PC-9 (cell line): Measurements from ENCODE around the gene EPHA7. TPM values are rescaled to one million over a fixed set of nuclear protein-coding genes. Genes with fewer than 3 reads are reported as not detected.

Experiments used
- BruUV-seq: library from RNA; stranded (reverse); fragments of 400-500 nt; replicated peaks from 2 replicates; lab custom pipeline; 2021; lab: Mats Ljungman, UMichigan
- CTCF ChIA-PET: fragments of 300-600 bp; sonication (Branson Sonifier 250); formaldehyde crosslinking; loops from one replicate; lab custom pipeline; 2022; ENCODE audit warnings: antibody characterized with exemption; lab: Charles Lee
- POLR2A ChIA-PET: fragments of 300-600 bp; sonication (Branson Sonifier 250); formaldehyde crosslinking; loops from one replicate; lab custom pipeline; 2022; ENCODE audit warnings: antibody characterized with exemption; ENCODE audit not compliant: unreplicated experiment; lab: Charles Lee
- DNase-seq, 2 experiments: peaks; one replicate each; pipeline versions ENCODE4 v3.0.0 to v3.0.0-alpha.2; 2015 to 2022; ENCODE audit warnings: mixed read lengths in 1 of 2
- H2AFZ ChIP-seq: fragments of 200-600 bp; sonication (generic); 2 replicates; pipeline ENCODE4 v1.8.1; 2017; ENCODE audit warnings: antibody characterized with exemption
- H3F3A ChIP-seq: fragments of 200-600 bp; sonication (generic); 2 replicates; pipeline ENCODE4 v1.8.1; 2017; ENCODE audit warnings: antibody characterized with exemption, mild to moderate bottlenecking, low read depth; ENCODE audit not compliant: insufficient read depth
- H3K27ac ChIP-seq: fragments of 200-600 bp; sonication (generic); 2 replicates; pipeline ENCODE4 v1.6.1; 2016; ENCODE audit warnings: mixed run types
- H3K27me3 ChIP-seq: fragments of 200-600 bp; sonication (generic); 2 replicates; pipeline ENCODE4 v1.6.1; 2016; ENCODE audit warnings: low read depth, mixed run types; ENCODE audit not compliant: insufficient read depth
- H3K36me3 ChIP-seq: fragments of 200-600 bp; sonication (generic); 2 replicates; pipeline ENCODE4 v1.6.1; 2016; ENCODE audit warnings: low read depth, mixed run types
- H3K4me1 ChIP-seq: fragments of 200-600 bp; sonication (generic); replicated peaks from 2 replicates; pipeline ENCODE4 v1.6.1; 2016; ENCODE audit warnings: mixed run types; ENCODE audit not compliant: insufficient read depth
- H3K4me2 ChIP-seq: fragments of 200-600 bp; sonication (generic); 2 replicates; pipeline ENCODE4 v1.6.1; 2017; ENCODE audit warnings: mixed run types
- H3K4me3 ChIP-seq: fragments of 200-600 bp; sonication (generic); 2 replicates; pipeline ENCODE4 v1.6.1; 2016; ENCODE audit warnings: mixed run types
- H3K79me2 ChIP-seq: fragments of 200-600 bp; sonication (generic); 2 replicates; pipeline ENCODE4 v1.6.1; 2017; ENCODE audit warnings: low read depth, mixed run types
- H3K9me2 ChIP-seq: fragments of 200-600 bp; sonication (generic); 2 replicates; pipeline ENCODE4 v1.8.1; 2017; ENCODE audit warnings: mild to moderate bottlenecking; ENCODE audit not compliant: insufficient read depth
- H3K9me3 ChIP-seq: fragments of 200-600 bp; sonication (generic); 2 replicates; pipeline ENCODE4 v1.8.1; 2016; ENCODE audit warnings: low read depth; ENCODE audit not compliant: insufficient read depth
- H4K20me1 ChIP-seq: fragments of 200-600 bp; sonication (generic); 2 replicates; pipeline ENCODE4 v1.8.1; 2017; ENCODE audit not compliant: insufficient read depth
- CTCF ChIP-seq: fragments of 200-600 bp; sonication (generic); conservative IDR thresholded peaks from 2 replicates; pipeline ENCODE4 v1.6.1; 2017; ENCODE audit warnings: mixed run types, antibody characterized with exemption, mild to moderate bottlenecking, moderate library complexity
- EZH2 ChIP-seq: fragments of 200-600 bp; sonication (generic); IDR thresholded peaks from 2 replicates; pipeline ENCODE4 v1.8.0; 2017; ENCODE audit warnings: antibody characterized with exemption, low read depth
- intact Hi-C: fragments of 100-400 bp; cut with micrococcal nuclease; formaldehyde crosslinking; loops from one replicate; pipeline ENCODE4 v1.10.0; 2022; ENCODE audit not compliant: unreplicated experiment
- total RNA-seq: library from RNA; stranded (reverse); gene quantifications from 2 replicates; pipeline ENCODE4 v1.2.3, GENCODE V29; 2021

Gene EPHA7
- total RNA-seq, 1 experiment from 2014 or later: 0.57 TPM

GRCh38 chr6:93294879-93295278, 124.5 kb downstream of the EPHA7 start:
- Histone ChIP-seq H3K4me1 (no peaks in the 10 kb centered on the region), H3K4me2 (no peak overlapping the region), H4K20me1 (no peaks in the 10 kb centered on the region), H3K27ac (no peak overlapping the region), H3K4me3 (no peak overlapping the region), H3K27me3 (no peaks in the 10 kb centered on the region), H3F3A (no peaks in the 10 kb centered on the region), H3K36me3 (no peaks in the 10 kb centered on the region), H3K9me2 (no peaks in the 10 kb centered on the region), H3K9me3 (no peaks in the 10 kb centered on the region), H3K79me2 (no peaks in the 10 kb centered on the region), H2AFZ (no peak overlapping the region)
- intact Hi-C loops: no loop called here
- DNase-seq: no peak
- CTCF ChIA-PET: no interaction called here
- BruUV-seq: no TSS peak
- POLR2A ChIA-PET: no interaction called here
- TF ChIP-seq EZH2 (no peak), CTCF (no peak)

- DNase-seq: no peak
- Histone ChIP-seq H3K4me1 (no peaks in the 10 kb centered on the region), H3F3A (no peaks in the 10 kb centered on the region), H3K9me3 (no peaks in the 10 kb centered on the region), H3K9me2 (no peaks in the 10 kb centered on the region), H3K36me3 (no peaks in the 10 kb centered on the region), H3K79me2 (no peaks in the 10 kb centered on the region), H4K20me1 (no peaks in the 10 kb centered on the region), H3K4me2 (no peak overlapping the region), H3K27ac (no peak overlapping the region), H3K27me3 (no peaks in the 10 kb centered on the region), H2AFZ (no peak overlapping the region), H3K4me3 (no peak overlapping the region)
- TF ChIP-seq EZH2: no peak
- no peak for TF ChIP-seq CTCF
- BruUV-seq: no TSS peak
- intact Hi-C loops: no loop called here
- ChIA-PET CTCF (no interaction called here), POLR2A (no interaction called here)
Measured at GRCh38 chr6:93293872-93294271, 125.5 kb downstream of the EPHA7 start.

GRCh38 chr6:93293460-93293859, 125.9 kb downstream of the EPHA7 start:
- no peak overlapping the region for H3K4me2 ChIP-seq
- POLR2A ChIA-PET: no interaction called here
- no peaks in the 10 kb centered on the region for H3K9me3 ChIP-seq
- intact Hi-C loops: no loop called here
- no peaks in the 10 kb centered on the region for H4K20me1 ChIP-seq
- no TSS peak for BruUV-seq
- DNase-seq: no peak
- H3K9me2 ChIP-seq: no peaks in the 10 kb centered on the region
- no peaks in the 10 kb centered on the region for H3K79me2 ChIP-seq
- H3K4me3 ChIP-seq: no peak overlapping the region
- CTCF ChIA-PET: no interaction called here
- H3K27ac ChIP-seq: no peak overlapping the region
- no peaks in the 10 kb centered on the region for H3K4me1 ChIP-seq
- no peaks in the 10 kb centered on the region for H3F3A ChIP-seq
- TF ChIP-seq CTCF: no peak
- TF ChIP-seq EZH2: no peak
- no peaks in the 10 kb centered on the region for H3K27me3 ChIP-seq
- H2AFZ ChIP-seq: no peak overlapping the region
- H3K36me3 ChIP-seq: no peaks in the 10 kb centered on the region
